SK-N-SH treated with all-trans-retinoic acid at 6 μM for 48 hours (cell line): Measurements from ENCODE around the gene LAMA5.

Experiments used
- ATAC-seq: fragments of 200-7000 bp; cut with Tn5 transposase; 3 replicates; pipeline ENCODE4 v1.9.1; 2020; ENCODE audit warnings: mild to moderate bottlenecking, moderate library complexity
- ARNTL ChIP-seq: fragments of 450-650 bp; formaldehyde crosslinking; IDR thresholded peaks from 2 replicates; pipeline ENCODE4 v1.5.0; 2020; ENCODE audit warnings: low read depth, mild to moderate bottlenecking, moderate library complexity, borderline replicate concordance
- BACH2 ChIP-seq: fragments of 250-450 bp; sonication (Bioruptor Pico); IDR thresholded peaks from 2 replicates; pipeline ENCODE4 v1.9.0; 2021; ENCODE audit warnings: mild to moderate bottlenecking, borderline replicate concordance
- CSDC2 ChIP-seq: fragments of 250-450 bp; sonication (Bioruptor Pico); IDR thresholded peaks from 2 replicates; pipeline ENCODE4 v1.5.0; 2020; ENCODE audit warnings: mild to moderate bottlenecking, moderate library complexity
- CSRNP3 ChIP-seq: fragments of 250-450 bp; sonication (Bioruptor Pico); IDR thresholded peaks from 2 replicates; pipeline ENCODE4 v1.5.1; 2021; ENCODE audit warnings: mild to moderate bottlenecking, moderate library complexity
- ESRRG ChIP-seq: fragments of 250-450 bp; sonication (Bioruptor Pico); IDR thresholded peaks from 2 replicates; pipeline ENCODE4 v1.6.1; 2021; ENCODE audit warnings: mild to moderate bottlenecking
- GLIS3 ChIP-seq: fragments of 250-450 bp; sonication (Bioruptor Pico); IDR thresholded peaks from 2 replicates; pipeline ENCODE4 v1.5.0; 2020; ENCODE audit warnings: mild to moderate bottlenecking, moderate library complexity
- ISL1 ChIP-seq: fragments of 250-450 bp; sonication (Bioruptor Pico); IDR thresholded peaks from 2 replicates; pipeline ENCODE4 v2.1.2; 2022; ENCODE audit warnings: mild to moderate bottlenecking, moderate library complexity
- OSR1 ChIP-seq: fragments of 250-450 bp; sonication (Bioruptor Pico); IDR thresholded peaks from 2 replicates; pipeline ENCODE4 v1.8.0; 2022; ENCODE audit warnings: moderate library complexity, mild to moderate bottlenecking, inconsistent platforms
- POU6F1 ChIP-seq: fragments of 250-450 bp; sonication (Bioruptor Pico); IDR thresholded peaks from 2 replicates; pipeline ENCODE4 v1.8.0; 2021; ENCODE audit warnings: low read depth, mild to moderate bottlenecking, moderate library complexity, borderline replicate concordance
- RARB ChIP-seq: fragments of 250-450 bp; sonication (Bioruptor Pico); IDR thresholded peaks from 2 replicates; pipeline ENCODE4 v1.8.0; 2021; ENCODE audit warnings: mild to moderate bottlenecking, moderate library complexity
- TCF4 ChIP-seq: fragments of 250-450 bp; sonication (Bioruptor Pico); IDR thresholded peaks from 2 replicates; pipeline ENCODE4 v1.8.0; 2021; ENCODE audit warnings: mild to moderate bottlenecking, moderate library complexity, borderline replicate concordance
- TOX ChIP-seq: fragments of 250-450 bp; sonication (Bioruptor Pico); IDR thresholded peaks from 2 replicates; pipeline ENCODE4 v1.8.0; 2021; ENCODE audit warnings: mild to moderate bottlenecking, moderate library complexity, borderline replicate concordance
- ZC3H10 ChIP-seq: fragments of 250-450 bp; sonication (Bioruptor Pico); IDR thresholded peaks from 2 replicates; pipeline ENCODE4 v1.5.1; 2021; ENCODE audit warnings: mild to moderate bottlenecking, moderate library complexity
- ZFP3 ChIP-seq: fragments of 250-450 bp; sonication (Bioruptor Pico); IDR thresholded peaks from 2 replicates; pipeline ENCODE4 v1.5.0; 2020; ENCODE audit warnings: mild to moderate bottlenecking, moderate library complexity
- ZFP30 ChIP-seq: fragments of 450-650 bp; formaldehyde crosslinking; IDR thresholded peaks from 2 replicates; pipeline ENCODE4 v1.5.0; 2022; ENCODE audit warnings: mild to moderate bottlenecking, moderate library complexity
- ZNF8 ChIP-seq: fragments of 450-650 bp; formaldehyde crosslinking; IDR thresholded peaks from 2 replicates; pipeline ENCODE4 v1.5.0; 2020; ENCODE audit warnings: mild to moderate bottlenecking, moderate library complexity
- TF ChIP-seq, protein P1 (sequence below): fragments of 250-450 bp; sonication (Bioruptor Pico); IDR thresholded peaks from 2 replicates; pipeline ENCODE4 v1.5.1; 2020; ENCODE audit warnings: low read depth, mild to moderate bottlenecking, moderate library complexity
- TF ChIP-seq, protein P2 (sequence below): fragments of 250-450 bp; sonication (Bioruptor Pico); IDR thresholded peaks from 2 replicates; pipeline ENCODE4 v1.5.0; 2020; ENCODE audit warnings: mild to moderate bottlenecking, moderate library complexity

The LAMA5 gene

DNA sequence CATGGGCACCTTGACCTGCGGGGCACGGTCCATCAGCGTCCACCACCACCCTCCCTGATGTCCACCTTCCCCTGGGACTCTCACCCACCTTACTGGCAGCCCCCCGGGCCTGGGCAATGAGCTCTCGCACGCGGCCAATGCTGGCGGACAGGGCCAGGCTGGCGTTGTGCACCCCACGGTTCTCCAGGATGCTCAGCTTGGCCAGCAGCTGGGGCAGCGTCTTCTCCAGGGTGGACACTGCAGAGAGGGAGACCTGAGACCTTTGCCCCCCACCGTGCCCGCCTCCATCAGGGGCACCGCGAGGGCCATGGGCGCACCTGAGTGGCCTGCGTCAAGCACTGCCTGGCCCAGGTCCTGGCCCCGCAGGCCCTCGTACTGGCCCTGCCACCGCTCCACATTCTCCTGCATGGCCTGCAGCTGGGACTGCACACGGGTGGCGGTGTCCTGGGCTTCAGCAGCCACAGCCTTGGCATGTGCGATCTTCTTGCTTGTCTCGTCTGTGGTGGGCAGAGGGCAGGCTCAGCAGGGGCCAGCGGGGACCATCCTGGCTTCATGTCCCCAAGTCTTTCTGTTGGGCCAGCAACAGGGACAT lies 52.3 kb downstream of the LAMA5 start:
- no peak for TF ChIP-seq ESRRG (CRISPR knock-in tag)
- TF ChIP-seq ZC3H10 (CRISPR knock-in tag), result no peak
- no peak for TF ChIP-seq GLIS3 (CRISPR knock-in tag)
- no peak for TF ChIP-seq CSRNP3 (CRISPR knock-in tag)
- TF ChIP-seq ZFP3 (CRISPR knock-in tag), result no peak
- TF ChIP-seq RARB (CRISPR knock-in tag), result no peak
- no peak for TF ChIP-seq OSR1
- TF ChIP-seq TOX (CRISPR knock-in tag), result no peak
- no peak for TF ChIP-seq TCF4 (CRISPR knock-in tag)
- TF ChIP-seq ZNF8 (CRISPR knock-in tag), result no peak
- no peak for ATAC-seq

GRCh38 chr20:62314339-62314638 lies 52.8 kb downstream of the LAMA5 start:
- ATAC-seq, result no peak

DNA sequence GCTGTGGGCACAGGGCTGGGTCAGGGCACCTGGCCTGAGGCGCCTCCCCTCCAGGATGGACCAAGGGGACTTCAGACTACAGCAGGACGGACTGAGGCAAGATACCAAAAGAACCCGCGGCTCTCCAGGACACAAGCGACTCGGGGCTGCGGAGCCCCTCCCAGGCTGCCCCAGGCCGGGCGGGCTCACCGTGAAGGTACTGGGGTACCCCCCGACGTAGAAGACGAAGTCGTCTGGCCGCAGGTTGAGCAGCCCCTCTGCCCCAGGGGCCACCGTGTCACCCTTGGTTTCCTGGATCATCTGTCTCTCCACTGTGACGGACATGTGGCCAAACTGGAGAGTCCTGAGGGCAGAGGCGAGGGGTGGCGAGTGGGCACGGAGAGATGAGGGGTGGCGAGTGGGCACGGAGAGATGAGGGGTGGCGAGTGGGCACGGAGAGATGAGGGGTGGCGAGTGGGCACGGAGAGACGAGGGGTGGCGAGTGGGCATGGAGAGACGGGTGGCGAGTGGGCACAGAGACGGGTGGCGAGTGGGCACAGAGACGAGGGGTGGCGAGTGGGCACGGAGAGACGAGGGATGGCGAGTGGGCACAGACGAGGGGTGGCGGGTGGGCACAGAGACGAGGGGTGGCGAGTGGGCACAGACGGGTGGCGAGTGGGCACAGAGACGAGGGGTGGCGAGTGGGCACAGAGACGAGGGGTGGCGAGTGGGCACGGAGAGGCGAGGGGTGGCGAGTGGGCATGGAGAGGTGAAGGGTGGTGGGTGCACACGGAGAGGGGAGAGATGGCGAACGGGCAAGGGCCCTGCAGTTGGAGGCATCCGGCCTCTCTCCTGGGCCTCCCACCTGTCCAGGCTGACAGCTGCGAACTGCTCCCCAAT lies 53.4 kb downstream of the LAMA5 start:
- TF ChIP-seq ESRRG (CRISPR knock-in tag) (no peak), ZNF8 (CRISPR knock-in tag) (no peak), CSDC2 (CRISPR knock-in tag) (no peak), ZC3H10 (CRISPR knock-in tag) (no peak), ISL1 (no peak), ARNTL (no peak)
- ATAC-seq, result no peak

More at GRCh38 chr20:62314339-62314638, 52.8 kb downstream of the LAMA5 start:
- TF ChIP-seq RARB (CRISPR knock-in tag) (no peak), POU6F1 (CRISPR knock-in tag) (no peak), ISL1 (no peak), ZFP30 (CRISPR knock-in tag) (no peak), ZNF8 (CRISPR knock-in tag) (no peak)
- TF ChIP-seq, protein P1, sequence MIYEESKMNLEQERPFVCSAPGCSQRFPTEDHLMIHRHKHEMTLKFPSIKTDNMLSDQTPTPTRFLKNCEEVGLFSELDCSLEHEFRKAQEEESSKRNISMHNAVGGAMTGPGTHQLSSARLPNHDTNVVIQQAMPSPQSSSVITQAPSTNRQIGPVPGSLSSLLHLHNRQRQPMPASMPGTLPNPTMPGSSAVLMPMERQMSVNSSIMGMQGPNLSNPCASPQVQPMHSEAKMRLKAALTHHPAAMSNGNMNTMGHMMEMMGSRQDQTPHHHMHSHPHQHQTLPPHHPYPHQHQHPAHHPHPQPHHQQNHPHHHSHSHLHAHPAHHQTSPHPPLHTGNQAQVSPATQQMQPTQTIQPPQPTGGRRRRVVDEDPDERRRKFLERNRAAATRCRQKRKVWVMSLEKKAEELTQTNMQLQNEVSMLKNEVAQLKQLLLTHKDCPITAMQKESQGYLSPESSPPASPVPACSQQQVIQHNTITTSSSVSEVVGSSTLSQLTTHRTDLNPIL, result no peak

DNA sequence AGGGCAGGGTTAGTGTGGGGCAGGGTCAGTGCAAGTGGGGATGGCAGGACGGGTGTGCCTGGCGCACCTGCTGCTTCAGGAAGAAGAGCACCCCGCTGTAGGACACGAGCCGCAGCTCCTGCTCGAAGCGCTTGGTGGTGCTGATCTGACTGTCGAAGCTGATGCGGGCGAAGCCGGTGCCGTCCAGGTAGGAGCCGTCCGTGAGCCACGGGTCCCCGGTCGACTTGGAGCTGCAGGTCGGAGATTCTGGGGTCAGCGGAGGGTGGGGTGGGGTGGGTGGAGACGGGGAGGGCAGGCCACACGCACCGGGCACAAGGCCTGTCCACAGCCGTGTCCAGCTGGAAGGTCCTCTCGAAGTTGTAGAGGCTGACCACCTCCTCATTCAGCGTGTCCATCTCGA lies 54.1 kb downstream of the LAMA5 start:
- TF ChIP-seq BACH2 (CRISPR knock-in tag) (no peak), TOX (CRISPR knock-in tag) (no peak), GLIS3 (CRISPR knock-in tag) (no peak), POU6F1 (CRISPR knock-in tag) (no peak), ZC3H10 (CRISPR knock-in tag) (no peak), RARB (CRISPR knock-in tag) (no peak), TCF4 (CRISPR knock-in tag) (no peak)
- TF ChIP-seq, protein P2, sequence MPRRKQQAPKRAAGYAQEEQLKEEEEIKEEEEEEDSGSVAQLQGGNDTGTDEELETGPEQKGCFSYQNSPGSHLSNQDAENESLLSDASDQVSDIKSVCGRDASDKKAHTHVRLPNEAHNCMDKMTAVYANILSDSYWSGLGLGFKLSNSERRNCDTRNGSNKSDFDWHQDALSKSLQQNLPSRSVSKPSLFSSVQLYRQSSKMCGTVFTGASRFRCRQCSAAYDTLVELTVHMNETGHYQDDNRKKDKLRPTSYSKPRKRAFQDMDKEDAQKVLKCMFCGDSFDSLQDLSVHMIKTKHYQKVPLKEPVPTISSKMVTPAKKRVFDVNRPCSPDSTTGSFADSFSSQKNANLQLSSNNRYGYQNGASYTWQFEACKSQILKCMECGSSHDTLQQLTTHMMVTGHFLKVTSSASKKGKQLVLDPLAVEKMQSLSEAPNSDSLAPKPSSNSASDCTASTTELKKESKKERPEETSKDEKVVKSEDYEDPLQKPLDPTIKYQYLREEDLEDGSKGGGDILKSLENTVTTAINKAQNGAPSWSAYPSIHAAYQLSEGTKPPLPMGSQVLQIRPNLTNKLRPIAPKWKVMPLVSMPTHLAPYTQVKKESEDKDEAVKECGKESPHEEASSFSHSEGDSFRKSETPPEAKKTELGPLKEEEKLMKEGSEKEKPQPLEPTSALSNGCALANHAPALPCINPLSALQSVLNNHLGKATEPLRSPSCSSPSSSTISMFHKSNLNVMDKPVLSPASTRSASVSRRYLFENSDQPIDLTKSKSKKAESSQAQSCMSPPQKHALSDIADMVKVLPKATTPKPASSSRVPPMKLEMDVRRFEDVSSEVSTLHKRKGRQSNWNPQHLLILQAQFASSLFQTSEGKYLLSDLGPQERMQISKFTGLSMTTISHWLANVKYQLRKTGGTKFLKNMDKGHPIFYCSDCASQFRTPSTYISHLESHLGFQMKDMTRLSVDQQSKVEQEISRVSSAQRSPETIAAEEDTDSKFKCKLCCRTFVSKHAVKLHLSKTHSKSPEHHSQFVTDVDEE (CRISPR knock-in tag), result no peak
- TF ChIP-seq, all 23 proteins: peak for 0
- ATAC-seq, result no peak
